8988T (cell line): Measurements from ENCODE around the gene SIRT4.

Experiments
- DNase-seq: peaks from one replicate; pipeline ENCODE4 v3.0.0; 2011

SIRT4 gene

DNA sequence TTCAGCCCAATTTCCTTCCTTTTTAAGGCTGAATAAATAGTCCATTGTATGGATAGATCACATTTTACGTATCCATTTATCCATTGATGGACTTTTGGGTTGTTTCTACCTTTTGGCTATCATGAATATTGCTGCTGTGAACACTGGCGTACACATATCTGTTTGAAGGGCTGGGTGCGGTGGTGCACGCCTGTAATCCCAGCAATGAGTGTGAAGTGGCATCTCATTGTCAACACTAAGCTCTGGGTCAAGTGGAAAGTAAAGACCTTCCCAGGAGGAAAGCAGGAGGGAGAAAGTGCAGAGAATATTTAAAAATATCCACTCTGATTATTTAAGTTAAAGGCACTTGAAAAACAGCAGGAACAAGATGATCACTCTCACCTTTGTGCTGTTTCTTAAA is 37.1 kb downstream of the SIRT4 start:
- DNase-seq: no peak

DNA sequence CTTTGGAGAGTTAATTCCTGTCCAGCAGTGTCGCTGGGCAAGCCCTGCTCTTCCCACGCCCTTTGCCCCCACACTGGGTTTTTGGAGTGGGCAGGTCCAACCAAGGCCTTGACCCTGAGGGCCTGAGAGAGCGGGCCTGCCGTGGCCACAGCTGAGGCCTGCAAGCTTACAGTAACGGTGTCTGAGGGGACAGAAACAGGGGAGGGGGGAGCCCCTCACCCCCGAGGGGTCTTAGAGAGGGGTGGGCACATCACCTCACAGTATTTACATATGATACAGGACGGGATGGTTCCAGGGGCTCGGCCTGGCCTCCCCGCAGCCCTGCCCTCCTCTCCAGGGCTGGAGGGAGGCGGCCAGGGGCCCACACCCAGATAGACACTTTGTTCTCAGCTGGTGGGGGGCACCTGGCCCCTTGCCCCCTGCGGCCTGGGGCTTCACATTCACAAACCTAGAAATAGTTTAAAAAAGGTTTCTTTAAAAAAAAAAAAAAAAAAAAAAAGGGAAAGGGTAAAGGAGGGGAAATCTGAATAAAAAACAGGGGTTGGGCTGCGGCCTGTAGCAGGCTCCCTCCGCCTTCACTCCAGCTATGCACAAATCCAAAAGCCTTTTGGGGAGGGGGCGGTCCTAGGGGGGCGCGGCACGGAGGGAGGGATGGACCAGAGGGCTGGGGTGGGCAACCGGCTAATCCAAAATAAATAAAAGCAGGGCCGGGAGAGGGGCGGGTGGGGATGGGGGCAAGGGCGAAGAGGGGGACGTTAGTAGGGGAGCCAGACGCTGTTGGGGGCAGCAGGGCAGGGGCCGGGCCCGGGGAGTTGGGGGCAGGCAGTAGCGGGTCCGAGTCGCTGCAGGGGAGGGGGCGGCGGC is 40.3 kb downstream of the SIRT4 start:
- DNase-seq: no peak

DNA sequence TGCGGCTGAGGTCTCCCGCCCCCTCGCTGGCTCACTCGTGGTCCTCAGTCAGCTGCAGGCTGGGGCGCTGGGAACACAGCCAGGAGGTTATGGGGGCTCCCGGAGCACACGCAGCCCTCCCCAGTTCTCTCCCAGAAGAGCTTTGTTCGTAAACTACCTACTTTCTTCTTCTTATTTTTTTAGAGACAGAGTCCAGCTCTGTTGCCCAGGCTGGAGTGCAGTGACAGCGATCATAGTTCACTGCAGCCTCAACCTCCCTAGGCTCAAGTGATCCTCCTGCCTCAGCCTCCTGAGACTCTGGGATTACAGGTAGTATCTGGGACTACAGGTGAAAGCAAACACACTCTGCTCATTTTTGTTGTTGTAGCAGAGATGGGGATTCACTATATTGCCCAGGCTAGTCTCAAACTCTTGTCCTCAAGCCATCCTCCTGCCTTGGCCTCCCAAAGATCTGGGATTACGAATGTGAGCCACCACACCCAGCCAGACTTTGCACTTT is 41.0 kb downstream of the SIRT4 start:
- no peak for DNase-seq

DNA sequence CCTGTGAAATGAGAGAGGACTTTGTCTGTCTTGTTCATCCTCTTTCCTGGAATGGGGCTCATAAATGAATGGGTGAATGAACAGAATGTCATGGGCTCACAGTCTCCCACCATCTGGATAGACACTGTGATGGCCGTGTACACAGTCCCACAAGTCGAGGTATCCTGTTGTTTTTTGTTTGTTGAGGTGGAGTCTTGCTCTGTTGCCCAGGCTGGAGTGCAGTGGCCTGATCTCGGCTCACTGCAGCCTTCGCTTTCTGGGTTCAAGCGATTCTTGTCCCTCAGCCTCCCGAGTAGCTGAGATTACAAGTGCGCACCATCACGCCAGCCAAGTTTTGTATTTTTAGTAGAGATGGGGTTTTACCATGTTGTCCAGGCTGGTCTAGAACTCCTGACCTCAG is 41.6 kb downstream of the SIRT4 start:
- DNase-seq: no peak

DNA sequence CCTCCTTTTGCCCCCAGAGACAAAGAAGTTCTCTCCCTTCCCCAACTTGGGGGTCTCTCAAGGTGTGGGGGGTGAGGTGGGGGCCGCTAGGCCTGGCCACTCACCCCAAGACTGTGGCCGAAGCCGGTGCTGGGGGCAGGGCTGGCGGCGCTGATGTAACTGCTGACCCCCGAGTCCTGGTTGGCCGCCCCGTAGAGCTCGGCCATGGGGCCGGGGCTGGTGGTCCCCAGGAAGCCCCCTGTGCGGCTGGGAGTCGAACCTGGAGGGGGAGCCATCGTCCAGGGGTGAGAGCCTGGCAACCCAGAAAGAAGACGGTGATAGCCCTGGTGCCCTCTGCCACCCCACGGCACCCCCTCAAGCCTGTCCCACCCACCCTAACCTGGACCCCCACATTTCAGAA is 43.9 kb downstream of the SIRT4 start:
- DNase-seq: no peak

DNA sequence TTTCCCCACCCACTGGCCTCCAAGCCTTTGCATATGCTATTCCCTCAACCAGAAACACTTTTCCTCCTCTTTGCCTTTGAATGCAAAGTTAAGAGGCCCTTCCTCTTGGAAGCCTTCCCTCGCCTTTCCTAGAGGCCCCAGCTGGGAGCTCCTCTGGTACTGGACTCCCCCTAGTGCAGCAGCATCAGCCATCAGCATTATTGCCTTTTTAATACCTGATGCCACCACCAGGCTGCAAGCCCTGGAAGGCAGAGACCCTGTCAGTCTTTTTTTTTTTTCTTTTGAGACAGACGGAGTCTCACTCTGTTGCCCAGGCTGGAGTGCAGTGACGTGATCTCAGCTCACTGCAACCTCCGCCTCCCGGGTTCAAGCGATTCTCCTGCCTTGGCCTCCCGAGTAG is 44.6 kb downstream of the SIRT4 start:
- DNase-seq: no peak

DNA sequence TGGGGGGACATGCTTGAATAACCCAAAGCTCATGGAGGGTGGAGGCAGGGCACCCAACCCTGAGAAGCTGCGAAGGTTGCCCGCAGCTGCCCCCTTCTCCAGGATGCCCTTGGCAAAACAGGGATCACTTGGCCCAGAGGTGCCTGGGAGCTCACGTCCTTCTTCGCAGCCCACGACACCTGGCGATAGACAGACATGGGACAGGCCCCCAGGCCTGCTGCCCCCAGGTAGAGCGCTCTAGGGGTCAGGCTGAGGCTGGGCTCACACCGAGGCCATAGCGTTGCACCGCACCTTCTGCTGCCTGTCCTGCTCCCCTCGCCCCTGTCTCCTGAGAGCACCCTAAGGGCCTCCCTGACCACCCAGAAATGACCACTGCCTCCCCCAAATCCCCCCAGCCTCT is 45.6 kb downstream of the SIRT4 start:
- DNase-seq: no peak

DNA sequence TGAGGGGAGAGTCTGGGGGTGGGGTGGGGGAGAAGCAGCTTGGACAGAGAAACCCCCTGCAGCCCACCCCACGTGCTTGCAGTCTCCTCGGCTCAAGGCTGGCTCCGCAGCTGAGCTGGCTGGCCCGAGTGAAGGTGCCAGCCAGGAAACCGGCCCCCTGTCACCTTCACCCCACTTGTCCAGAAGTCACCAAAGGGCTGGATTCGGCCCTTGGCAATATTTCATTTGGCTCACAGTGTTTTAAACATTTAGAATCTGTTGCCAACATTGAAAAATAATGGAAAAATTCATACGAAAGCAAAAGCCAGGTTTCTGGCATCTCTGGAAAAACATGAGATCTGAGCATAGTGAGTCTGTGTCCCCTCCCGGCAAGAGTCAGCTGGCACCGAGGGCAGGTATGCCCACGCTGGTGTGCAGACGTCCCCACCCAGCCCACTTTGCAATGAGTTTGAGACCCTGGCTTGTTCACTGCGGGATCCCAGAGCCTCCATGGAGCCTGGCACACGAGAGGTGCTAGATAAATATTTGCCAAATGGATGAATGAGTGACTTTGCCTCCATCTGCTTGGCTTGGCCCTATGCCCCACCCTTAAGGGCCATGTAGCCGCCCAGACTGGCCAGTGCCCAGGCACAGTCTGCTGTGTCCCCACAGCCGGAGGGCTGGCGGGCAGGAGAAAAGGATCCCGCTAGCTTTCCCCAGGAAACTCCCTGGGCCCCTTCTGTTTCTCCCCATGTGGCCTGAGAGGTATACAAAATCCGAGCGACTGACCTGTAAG is 48.6 kb downstream of the SIRT4 start:
- DNase-seq: no peak

DNA sequence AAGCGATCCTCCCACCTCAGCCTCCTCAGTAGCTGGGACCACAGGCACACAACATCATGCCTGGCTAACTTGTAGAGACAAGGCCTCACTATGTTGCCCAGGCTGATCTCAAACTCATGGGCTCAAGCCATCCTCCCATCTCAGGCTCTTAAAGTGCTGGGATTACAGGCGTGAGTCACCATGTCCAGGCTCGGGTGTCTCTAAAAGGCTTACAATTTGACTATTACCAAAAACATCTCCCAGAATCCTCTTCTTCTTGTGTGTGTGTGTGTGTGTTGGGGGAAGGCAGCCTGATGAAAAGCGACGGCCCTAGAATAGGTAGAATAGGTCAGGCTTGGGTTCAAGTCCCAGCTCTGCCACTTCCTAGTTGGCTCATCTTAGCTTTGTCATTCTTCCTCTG is 50.0 kb downstream of the SIRT4 start:
- DNase-seq: no peak

DNA sequence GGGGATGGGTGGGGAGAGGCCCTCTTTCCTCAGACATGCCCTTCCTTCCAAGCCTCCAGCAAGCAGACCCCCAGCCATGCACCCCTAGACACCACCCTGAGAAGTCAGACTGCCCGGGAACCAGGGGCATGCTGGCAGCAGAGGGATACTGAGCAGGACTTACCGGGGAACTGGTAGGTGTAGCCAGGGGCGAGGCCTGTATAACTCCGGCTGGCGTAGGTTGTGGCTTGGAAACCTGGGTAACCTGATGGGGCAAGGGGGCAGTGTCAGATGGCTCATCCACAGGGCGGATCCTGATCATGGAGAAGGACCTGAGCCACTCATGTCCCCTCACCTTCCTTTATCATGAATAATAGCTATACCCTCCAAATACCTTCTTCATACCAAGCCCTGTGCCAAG is 51.0 kb downstream of the SIRT4 start:
- no peak for DNase-seq

DNA sequence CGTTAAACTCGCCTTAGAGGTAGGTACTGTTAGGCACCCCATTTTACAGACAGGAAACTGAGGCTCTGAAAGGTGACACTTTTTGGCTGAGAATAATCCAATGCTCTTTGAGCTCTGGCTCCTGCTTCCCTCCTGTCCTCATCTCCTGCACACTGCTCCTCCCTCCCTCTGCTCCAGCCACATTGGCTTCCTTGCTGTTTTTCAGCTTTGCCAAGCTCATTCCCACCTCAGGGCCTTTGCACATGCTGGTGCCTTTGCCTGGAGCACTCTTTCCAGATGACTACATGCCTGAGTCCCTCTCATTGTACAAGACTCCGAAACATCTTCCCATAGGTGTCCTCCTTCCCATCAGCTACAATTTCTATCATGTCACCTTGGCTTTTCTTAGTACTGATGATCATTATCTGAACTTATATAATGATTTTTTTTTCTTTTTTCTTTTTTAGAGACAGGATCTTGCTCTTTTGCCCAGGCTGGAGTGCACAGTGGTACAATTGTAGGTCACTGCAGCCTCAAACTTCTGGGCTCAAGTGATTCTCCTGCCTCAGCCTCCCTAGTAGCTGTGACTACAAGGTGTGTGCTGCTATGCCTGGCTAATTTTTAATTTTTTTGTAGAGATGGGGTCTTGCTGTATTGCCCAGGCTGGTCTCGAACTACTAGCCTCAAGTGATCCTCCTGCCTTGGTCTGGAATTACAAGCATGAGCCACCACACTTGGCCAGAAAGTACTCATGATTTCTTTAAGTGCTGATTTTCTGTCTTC is 51.6 kb downstream of the SIRT4 start:
- no peak for DNase-seq

DNA sequence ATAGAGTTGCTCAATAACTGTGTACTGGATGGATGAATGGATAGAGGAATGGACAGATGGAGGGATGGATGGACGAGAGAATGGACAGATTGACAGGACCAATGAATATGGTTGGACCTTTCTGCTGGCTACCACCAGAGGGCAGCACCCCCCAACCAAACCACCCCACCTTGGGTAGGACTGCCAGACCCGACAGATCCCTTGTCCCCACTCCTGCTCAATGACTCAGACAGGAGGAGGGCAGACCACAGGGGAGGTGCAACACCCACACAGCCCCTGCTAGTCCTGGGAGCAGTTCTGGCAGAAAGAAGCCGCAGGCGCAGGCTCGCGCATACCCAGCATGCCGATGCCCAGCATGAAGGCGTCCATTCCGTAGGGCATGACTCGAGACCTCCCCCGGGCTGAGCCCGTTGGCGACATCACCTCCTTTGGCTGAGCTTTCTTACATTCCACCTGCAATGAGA is 54.5 kb downstream of the SIRT4 start:
- DNase-seq: peak; percentile 98

DNA sequence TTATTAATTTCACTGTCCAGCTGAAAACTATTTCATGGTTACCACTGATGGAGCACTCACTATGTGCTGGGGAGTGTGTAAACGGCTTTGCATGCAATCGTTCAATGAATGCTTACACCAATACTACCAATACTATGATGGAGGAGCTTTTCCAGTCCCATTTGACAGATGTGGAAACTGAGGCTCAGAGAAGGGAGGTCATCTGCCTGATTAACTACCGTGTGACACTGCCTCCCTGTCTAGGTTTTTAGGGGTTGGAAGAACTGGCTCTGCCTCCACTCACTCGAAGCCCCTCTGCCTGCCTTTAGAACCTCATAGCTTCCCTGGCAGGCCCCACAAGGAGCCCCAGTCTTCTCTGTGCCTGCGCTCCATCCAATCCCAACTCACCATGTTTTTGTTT is 55.0 kb downstream of the SIRT4 start:
- no peak for DNase-seq

DNA sequence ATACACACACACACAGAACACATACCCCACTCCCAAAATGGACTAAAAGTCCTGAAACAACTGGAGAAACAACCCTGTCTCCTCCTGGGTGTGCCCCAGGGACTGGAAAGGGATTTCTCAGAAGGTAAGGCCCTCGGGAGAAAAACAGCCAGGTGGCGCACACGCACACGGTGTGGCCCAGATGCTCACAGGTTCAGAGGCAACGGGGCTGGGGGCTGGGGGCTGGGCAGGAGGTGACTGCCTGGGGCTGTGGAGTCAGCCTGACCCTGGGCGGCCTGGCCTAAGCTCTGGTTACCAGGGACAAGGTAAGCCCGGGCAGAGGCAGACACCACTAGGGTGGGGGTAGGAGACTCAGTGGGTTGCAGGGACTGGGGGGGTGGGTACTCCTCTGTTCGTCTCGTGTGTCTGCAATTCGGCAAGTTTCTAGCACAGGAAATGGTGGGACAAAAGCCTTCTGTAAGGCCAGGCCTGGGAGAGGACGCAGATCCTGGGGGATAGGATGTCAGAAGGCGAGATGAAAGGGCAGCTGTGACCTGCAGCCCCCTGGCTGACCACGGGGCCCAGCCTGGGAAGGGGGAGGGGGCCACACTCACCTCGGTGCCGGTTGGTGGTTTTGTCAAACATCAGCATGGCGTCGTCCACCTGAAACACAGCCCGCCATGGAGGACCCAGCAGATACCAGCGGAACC is 56.4 kb downstream of the SIRT4 start:
- DNase-seq: no peak

DNA sequence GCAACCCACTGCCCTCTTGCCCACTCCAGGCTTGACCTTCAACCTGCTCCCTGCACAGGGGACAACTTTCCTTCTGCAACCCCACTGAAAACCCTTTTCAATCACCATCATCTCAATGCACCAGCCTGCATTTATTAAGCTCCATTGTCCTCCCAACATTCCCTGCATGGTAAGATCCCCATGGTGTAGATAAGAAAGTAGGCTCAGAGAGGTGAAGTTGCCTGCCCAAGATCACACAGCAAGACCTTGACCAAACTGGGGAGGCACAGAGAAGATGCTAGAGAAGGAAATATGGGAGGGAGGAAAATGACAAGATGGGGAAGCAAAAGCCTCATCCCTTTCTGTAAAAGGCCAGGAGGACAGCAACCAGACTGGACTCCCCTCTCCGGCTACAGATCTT is 57.0 kb downstream of the SIRT4 start:
- no peak for DNase-seq

DNA sequence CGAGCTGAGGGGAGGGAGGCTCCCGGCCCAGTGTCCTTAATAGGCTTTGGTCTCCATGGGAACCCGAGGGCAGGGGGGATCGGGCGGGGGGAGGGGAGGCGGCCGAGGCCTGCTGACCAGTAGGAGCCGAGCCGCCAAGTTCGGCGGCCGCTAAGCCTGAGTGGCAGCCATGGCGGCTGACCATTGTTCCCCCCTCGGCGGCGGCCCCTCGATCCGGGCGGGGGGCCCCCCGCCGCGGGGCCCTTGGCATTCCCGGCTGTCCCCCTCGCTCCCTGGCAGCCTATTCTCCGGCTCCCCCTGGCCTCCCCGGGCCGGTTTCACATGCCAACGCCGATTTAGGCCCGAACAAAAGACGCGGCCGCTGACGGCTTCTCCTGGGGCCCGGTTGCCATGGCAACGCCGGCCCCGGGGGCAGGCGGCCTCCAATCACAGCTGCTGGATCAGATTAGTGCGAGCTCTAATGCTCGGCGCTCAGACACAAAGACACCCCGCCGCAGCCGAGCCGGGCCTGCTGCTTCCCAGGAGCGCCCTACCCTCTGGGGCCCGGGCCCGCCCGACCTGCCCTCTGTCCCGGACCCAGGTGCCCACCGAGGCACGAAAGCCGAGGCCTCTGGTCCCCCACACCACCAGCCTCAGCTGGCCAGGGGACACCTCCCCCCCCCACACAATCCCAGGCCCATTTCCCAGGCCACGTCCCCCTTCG is 59.5 kb downstream of the SIRT4 start:
- DNase-seq: no peak
